H54 (cell line): ENCODE results near the gene SULT1C2.
"Not testable (repeated sequence)": the region's sequence is repeated elsewhere in the genome, so short reads cannot be mapped to it uniquely, and the experiment has no call there.

Source experiments
- DNase-seq: peaks from one replicate; pipeline ENCODE4 v3.0.0; 2011; ENCODE audit warnings: low spot score, mixed read lengths; ENCODE audit not compliant: insufficient read length
- FAIRE-seq: peaks from 3 replicates; lab custom pipeline; 2011; peaks lifted over from hg19 to GRCh38; lab: Jason Lieb, UNC
- POLR2A ChIP-seq: IDR thresholded peaks from 2 replicates; pipeline ENCODE4 v1.6.1; 2011; ENCODE audit warnings: low read depth, mild to moderate bottlenecking, low read length

SULT1C2 gene

GRCh38 chr2:108270768-108271506 lies 17.8 kb upstream of the SULT1C2 start:
- no peak for DNase-seq
- no peak for FAIRE-seq

DNA sequence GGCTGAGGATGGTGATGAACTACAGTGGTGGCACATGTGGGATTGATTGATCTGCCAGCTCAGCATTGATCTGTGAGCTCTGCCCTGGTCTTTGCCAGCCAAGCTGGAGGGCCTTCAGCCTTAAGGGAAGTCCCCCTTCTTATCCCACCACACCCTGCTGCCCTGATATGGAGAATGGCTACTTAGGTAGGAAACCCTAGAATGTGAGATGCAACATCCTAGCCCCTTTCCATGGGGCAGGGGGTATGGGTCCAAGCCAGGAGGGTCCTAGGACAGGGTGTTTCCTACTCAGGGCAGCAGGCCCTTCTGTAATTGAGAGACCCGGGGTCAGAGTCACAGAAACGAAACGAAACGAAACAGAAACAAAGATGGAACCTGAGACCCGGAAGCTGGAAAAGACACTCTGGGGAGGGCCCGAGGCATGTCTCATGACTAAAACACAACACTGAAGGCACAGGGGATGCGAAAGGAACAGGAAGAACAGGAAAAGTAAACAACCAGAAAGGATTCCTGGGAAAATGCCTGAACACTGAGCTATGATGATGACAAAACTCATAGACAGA lies 16.9 kb upstream of the SULT1C2 start:
- FAIRE-seq: no peak
- peak; percentile 61 for DNase-seq
- TF ChIP-seq POLR2A: no peak

More at GRCh38 chr2:108270768-108271506, 17.8 kb upstream of the SULT1C2 start:
- TF ChIP-seq POLR2A: no peak

DNA sequence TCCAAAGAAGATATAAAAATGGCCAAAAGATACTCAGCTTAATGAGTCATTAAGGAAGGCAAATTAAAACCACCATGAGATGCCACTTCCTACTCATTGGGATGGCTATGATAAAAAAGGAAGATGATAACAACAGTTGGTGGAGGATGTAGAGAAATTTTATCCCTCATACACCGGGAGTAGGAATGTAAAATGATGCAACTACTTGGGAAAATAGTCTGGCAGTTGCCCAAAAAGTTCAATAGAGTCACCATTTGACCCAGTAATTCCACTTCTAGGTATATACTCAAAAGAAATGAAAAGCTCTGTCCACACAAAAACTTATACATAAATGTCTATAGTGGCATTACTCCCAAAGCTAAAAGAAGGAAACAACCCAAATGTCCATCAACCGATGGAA lies 10.1 kb upstream of the SULT1C2 start:
- no peak for TF ChIP-seq POLR2A
- FAIRE-seq (no peak), DNase-seq (no peak)

DNA sequence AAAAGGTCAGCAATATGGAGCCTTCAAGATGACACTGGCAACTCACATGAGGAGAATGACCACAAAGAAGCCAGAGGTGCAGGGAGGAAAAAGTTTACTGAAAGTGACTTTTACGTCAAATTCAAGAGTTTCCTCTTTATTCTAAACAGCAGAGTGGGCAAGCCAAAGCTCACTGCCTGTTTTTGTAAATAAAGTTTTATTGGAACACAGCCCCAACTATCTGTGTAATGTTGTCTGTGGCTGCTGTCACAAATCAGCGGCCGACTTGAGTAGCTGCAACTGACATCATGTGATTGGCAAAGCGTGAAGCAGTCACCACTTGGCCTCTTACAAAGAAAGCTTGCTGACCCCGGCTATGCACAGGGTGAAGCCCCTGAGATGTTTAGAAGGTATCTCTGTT lies 9.2 kb upstream of the SULT1C2 start:
- no peak for TF ChIP-seq POLR2A
- no peak for FAIRE-seq
- DNase-seq: no peak

- TF ChIP-seq POLR2A: no peak
- DNase-seq: no peak
- no peak for FAIRE-seq
Observed at GRCh38 chr2:108280466-108280865, 8.2 kb upstream of the SULT1C2 start.

GRCh38 chr2:108284566-108284965 lies 4.1 kb upstream of the SULT1C2 start:
- not testable (repeated sequence) for FAIRE-seq

GRCh38 chr2:108285616-108286015 lies 3.1 kb upstream of the SULT1C2 start:
- FAIRE-seq: no peak
- DNase-seq: no peak
- no peak for TF ChIP-seq POLR2A

More at GRCh38 chr2:108284566-108284965, 4.1 kb upstream of the SULT1C2 start:
- not testable (repeated sequence) for DNase-seq

- TF ChIP-seq POLR2A: no peak
- FAIRE-seq (no peak), DNase-seq (no peak)
Observed at GRCh38 chr2:108287169-108287568, 1.5 kb upstream of the SULT1C2 start.

DNA sequence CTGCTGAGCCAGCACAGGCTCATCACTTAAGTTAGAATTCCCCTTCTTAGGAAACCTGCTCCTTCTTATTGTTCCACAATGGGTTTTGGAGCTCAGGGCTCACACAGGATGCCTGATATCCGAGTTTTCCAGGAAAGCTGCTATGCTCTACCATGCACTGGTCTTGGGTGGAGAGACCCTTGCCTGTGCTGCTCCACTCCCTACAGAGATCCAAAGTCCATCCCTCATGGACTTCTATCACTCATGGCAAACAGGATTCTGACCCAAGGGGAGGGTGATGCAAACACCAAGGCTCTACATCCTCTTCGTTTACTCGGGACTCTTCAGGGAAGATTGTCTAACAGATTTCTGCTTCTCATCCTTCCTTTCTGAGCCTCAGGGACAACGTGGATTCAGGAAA lies 5.2 kb downstream of the SULT1C2 start:
- no peak for TF ChIP-seq POLR2A

GRCh38 chr2:108297436-108298141 lies 8.9 kb downstream of the SULT1C2 start:
- TF ChIP-seq POLR2A: no peak
- peak; percentile 79 for DNase-seq
- FAIRE-seq: peak; percentile 77

More for the DNA sequence above, 5.2 kb downstream of the SULT1C2 start:
- no peak for FAIRE-seq
- no peak for DNase-seq

- TF ChIP-seq POLR2A: no peak
- no peak for DNase-seq
Observed at GRCh38 chr2:108301558-108301957, 12.9 kb downstream of the SULT1C2 start.

DNA sequence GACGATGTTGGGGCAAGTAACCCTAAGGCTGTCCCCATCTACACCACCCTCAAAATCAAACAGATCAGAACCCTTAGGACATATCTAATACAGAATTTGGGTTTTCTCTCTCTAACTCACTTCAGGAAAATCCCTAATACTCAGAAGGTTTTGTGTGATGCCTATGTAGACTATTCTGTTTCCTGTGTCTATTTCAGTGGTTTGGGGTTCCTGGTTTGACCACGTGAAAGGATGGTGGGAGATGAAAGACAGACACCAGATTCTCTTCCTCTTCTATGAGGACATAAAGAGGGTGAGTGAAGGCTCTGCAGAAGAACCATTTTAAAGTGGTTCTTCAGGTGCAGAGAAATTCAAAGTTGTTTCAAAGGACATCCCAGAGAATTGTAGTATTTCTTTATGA lies 16.3 kb downstream of the SULT1C2 start:
- FAIRE-seq (no peak), DNase-seq (no peak)
- TF ChIP-seq POLR2A: no peak

More at GRCh38 chr2:108301558-108301957, 12.9 kb downstream of the SULT1C2 start:
- no peak for FAIRE-seq

- FAIRE-seq (no peak), DNase-seq (no peak)
- TF ChIP-seq POLR2A: no peak
Observed at GRCh38 chr2:108305901-108306300, 17.2 kb downstream of the SULT1C2 start.

- FAIRE-seq (no peak), DNase-seq (no peak)
- no peak for TF ChIP-seq POLR2A
Observed at GRCh38 chr2:108309903-108310302, 21.2 kb downstream of the SULT1C2 start.
